Renal pelvis (tissue), 3 donors: Measurements from ENCODE around the gene MEG3. TPM values are rescaled to one million over a fixed set of nuclear protein-coding genes. Genes with fewer than 3 reads are reported as not detected.

Experiments used
- polyA plus RNA-seq, 3 donors: library from polyadenylated mRNA; unstranded; fragments of 120-200 nt; gene quantifications; one replicate each; pipeline ENCODE4 v1.2.1, GENCODE V29; 2013; ENCODE audit not compliant: insufficient read length in 3 of 3

Gene MEG3
- polyA plus RNA-seq, 3 donors, result 122 to 305 (median 222) TPM

Other genes starting within 250 kb of the MEG3 start
- gene BEGAIN, start 238.7 kb upstream of the MEG3 start, polyA plus RNA-seq, result 1 to 10 TPM; 2.3 to 3.0 (median 2.6) TPM
- 10 to 100 TPM; 13.0 to 17.6 (median 15.2) TPM for gene DLK1, start 99.2 kb upstream of the MEG3 start, polyA plus RNA-seq
- under 1 TPM in 2 of 3 donors, not detected in 1; 0.10 to 0.13 TPM for gene RTL1, start 77.6 kb downstream of the MEG3 start, polyA plus RNA-seq